Measurements from ENCODE around the gene MAB21L3. TPM values are rescaled to one million over a fixed set of nuclear protein-coding genes. Genes with fewer than 3 reads are reported as not detected.

Gene MAB21L3
- total RNA-seq, 3 donors from 2014 or later: not detected

GRCh38 chr1:116122955-116123757 is 12.0 kb downstream of the MAB21L3 start:
- H3K4me1 Mint-ChIP-seq (ENCODE audit: low read depth): peaks cover 23% of the 10 kb centered on the region
- ATAC-seq (no peak), DNase-seq (no peak)
- H3K27me3 Mint-ChIP-seq (ENCODE audit: low read depth): peaks cover 28% of the 10 kb centered on the region
- H3K4me3 Mint-ChIP-seq: no peak overlapping the region
- H3K9me3 Mint-ChIP-seq: no peaks in the 10 kb centered on the region
- no peaks in the 10 kb centered on the region for H3K36me3 Mint-ChIP-seq (ENCODE audit: insufficient read depth)

DNA sequence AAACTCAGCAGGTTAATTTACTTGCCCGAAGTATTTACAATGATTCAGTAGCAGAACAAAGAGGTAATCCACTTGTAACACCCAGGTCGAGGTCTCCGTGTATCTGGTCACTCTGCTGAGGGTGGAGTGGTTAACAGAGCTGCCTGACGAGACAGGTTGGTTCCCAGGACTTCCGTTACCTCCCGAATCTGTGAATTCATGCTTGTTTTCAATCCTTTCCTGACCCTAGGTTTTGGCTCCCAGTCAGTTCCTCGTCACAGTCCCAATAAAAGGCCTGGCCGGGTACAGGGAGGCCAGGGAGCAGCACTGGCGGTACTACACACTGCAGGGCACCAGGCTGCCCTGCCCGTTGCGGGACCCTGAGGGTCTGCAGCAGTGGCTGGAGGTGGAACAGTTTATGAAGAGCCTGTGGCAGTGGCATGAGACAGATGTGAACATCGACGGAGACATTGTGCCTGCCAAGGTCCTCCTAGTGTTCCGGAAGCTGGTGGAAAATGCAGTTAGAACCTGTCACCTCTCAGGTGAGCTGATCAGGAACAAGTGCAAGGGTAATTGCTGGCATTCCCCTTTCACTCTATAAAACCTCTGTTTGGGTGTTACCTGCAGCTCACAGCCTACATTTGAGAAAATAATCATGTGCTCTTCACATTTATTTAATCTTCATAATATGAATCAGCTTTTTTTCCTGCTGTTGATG is 12.8 kb downstream of the MAB21L3 start:
- Mint-ChIP-seq H3K4me1 (ENCODE audit: low read depth) (peaks cover 32% of the 10 kb centered on the region), H3K9me3 (no peaks in the 10 kb centered on the region), H3K4me3 (no peak overlapping the region), H3K27me3 (ENCODE audit: low read depth) (peaks cover 28% of the 10 kb centered on the region), H3K36me3 (ENCODE audit: insufficient read depth) (no peaks in the 10 kb centered on the region)
- ATAC-seq: no peak
- DNase-seq: no peak

DNA sequence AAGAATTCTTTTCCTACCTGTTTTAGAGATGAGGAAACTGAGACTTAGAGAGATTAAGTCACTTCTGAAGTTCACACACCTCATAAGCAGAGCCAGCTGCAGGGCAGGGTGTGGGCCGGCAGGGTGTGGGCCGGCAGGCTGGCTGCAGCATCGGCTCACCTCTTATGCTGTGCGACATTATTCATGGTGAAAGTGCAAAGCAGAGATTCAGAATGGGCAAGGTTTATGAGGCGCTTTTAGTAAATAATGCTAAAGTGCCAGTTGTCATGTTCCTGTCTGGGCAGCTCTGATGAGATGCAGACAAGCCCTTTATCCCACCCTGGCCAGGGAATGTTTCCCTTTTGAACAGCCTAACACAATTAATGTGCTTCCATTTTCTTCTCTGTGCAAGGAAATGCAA is 14.6 kb downstream of the MAB21L3 start:
- no peak overlapping the region for H3K4me3 Mint-ChIP-seq
- DNase-seq: no peak

DNA sequence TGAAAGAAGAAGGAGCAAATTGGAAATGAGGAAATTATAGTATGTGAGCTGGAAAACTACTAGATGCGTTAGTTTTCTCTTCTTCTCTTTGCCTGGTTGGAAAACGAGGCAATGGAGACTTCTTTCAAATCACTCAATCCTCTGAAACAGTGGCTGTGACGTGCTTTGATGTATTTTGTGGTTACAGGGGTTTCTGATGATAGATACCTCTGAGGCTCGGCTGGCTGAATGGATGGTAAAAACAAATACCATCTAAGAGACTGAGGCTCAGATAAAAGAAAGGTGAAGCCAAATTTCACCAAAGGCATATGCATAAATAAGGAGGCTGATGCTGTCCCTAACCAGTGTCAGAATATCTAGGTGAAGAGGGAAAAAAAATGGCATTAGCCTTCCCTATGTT is 15.1 kb downstream of the MAB21L3 start:
- H3K27me3 Mint-ChIP-seq (ENCODE audit: low read depth): peaks cover 28% of the 10 kb centered on the region
- ATAC-seq (no peak), DNase-seq (no peak)
- peaks cover 36% of the 10 kb centered on the region for H3K4me1 Mint-ChIP-seq (ENCODE audit: low read depth)
- no peaks in the 10 kb centered on the region for H3K36me3 Mint-ChIP-seq (ENCODE audit: insufficient read depth)
- H3K9me3 Mint-ChIP-seq: no peaks in the 10 kb centered on the region
- H3K4me3 Mint-ChIP-seq: no peak overlapping the region

More for the DNA sequence above, 14.6 kb downstream of the MAB21L3 start:
- Mint-ChIP-seq H3K4me1 (ENCODE audit: low read depth) (peaks cover 36% of the 10 kb centered on the region), H3K9me3 (no peaks in the 10 kb centered on the region), H3K36me3 (ENCODE audit: insufficient read depth) (no peaks in the 10 kb centered on the region), H3K27me3 (ENCODE audit: low read depth) (peaks cover 28% of the 10 kb centered on the region)
- no peak for ATAC-seq

DNA sequence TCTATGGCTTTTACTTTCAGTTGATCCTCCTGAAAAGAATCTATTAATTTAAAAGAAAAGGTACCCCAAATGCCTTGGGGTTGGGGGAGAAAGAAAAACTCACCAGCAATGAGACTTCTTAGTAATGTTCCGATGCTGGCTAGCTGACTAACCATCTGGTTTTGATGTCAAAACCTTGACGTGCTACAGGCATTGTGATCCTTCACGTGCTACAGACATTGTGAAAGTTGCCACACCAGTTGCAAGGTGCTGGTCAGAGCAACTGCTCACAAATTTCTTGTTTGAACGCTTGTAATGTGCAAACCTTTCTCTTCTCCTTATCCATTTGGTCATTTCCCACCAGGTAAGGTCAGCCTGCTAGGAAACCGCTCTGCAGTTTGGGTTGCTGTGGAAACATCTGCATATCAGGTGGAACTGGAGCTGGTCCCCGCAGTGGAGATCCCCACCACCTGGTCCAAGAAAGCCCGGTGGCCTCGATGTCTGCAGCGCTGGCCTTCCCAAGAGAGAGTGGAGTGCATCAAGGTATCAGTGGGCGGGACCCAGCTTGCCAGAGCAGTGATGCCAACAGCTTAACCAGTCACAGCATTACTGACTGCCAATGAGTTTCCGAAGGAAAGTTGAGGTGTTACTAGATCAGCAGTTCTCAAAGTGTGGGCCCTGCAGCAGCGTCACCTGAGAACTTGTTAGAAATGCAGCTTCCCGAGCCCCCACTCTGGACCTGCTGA is 16.1 kb downstream of the MAB21L3 start:
- ATAC-seq: peak; percentile 32 to 40
- H3K9me3 Mint-ChIP-seq: no peaks in the 10 kb centered on the region
- H3K4me1 Mint-ChIP-seq (ENCODE audit: low read depth): peaks cover 36% of the 10 kb centered on the region
- H3K4me3 Mint-ChIP-seq: no peak overlapping the region
- peaks cover 26% of the 10 kb centered on the region for H3K27me3 Mint-ChIP-seq (ENCODE audit: low read depth)
- no peak for DNase-seq
- no peaks in the 10 kb centered on the region for H3K36me3 Mint-ChIP-seq (ENCODE audit: insufficient read depth)

GRCh38 chr1:116127848-116128540 is 16.8 kb downstream of the MAB21L3 start:
- H3K4me3 Mint-ChIP-seq: no peak overlapping the region
- H3K4me1 Mint-ChIP-seq (ENCODE audit: low read depth): peaks cover 36% of the 10 kb centered on the region
- no peaks in the 10 kb centered on the region for H3K9me3 Mint-ChIP-seq
- H3K27me3 Mint-ChIP-seq (ENCODE audit: low read depth): peaks cover 22% of the 10 kb centered on the region
- ATAC-seq (peak; percentile 3 to 5), DNase-seq (no peak)
- no peaks in the 10 kb centered on the region for H3K36me3 Mint-ChIP-seq (ENCODE audit: insufficient read depth)

DNA sequence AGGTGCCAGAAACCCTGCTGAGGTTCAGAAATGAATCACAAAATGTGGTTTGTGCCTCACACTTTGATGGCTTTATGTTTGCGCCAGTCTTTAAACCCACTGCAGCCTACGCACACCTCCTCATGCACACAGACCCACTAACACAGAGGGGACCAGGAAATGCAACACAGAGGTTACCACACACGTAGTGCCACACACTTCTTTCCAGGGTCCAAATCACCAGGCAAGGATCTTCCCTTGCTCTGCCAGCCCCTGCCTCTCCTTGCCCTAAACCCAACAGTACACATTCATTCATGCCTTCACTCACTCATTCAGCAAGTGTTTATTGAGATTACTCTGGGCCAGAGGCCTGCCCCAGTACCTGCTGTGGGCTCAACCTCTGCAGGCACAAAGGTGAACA is 17.5 kb downstream of the MAB21L3 start:
- peaks cover 36% of the 10 kb centered on the region for H3K4me1 Mint-ChIP-seq (ENCODE audit: low read depth)
- no peaks in the 10 kb centered on the region for H3K36me3 Mint-ChIP-seq (ENCODE audit: insufficient read depth)
- peak; percentile 88 to 91 for ATAC-seq
- peak; percentile 39 for DNase-seq
- no peaks in the 10 kb centered on the region for H3K9me3 Mint-ChIP-seq
- no peak overlapping the region for H3K4me3 Mint-ChIP-seq
- H3K27me3 Mint-ChIP-seq (ENCODE audit: low read depth): peaks cover 15% of the 10 kb centered on the region

DNA sequence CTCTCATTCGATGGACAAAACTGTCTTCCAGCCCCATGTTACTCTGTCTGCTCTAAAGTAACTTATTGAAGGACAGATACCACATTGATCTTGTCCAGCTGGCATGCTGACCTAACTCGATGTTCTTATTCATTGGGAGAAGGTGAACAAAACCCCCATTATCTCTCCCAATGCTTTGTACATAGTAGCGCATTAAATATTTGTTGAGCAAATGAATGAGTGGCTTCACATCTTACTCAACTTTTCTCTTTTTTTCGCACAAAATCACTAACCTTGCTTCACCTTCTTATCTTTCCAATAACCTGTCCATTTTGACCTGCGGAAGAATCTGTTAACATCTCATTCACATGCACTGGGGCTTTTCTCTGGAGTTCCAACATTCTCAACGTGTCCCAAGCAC is 18.3 kb downstream of the MAB21L3 start:
- H3K9me3 Mint-ChIP-seq: no peaks in the 10 kb centered on the region
- DNase-seq (no peak), ATAC-seq (no peak)
- H3K36me3 Mint-ChIP-seq (ENCODE audit: insufficient read depth): no peaks in the 10 kb centered on the region
- H3K4me3 Mint-ChIP-seq: no peak overlapping the region
- peaks cover 36% of the 10 kb centered on the region for H3K4me1 Mint-ChIP-seq (ENCODE audit: low read depth)
- H3K27me3 Mint-ChIP-seq (ENCODE audit: low read depth): peaks cover 12% of the 10 kb centered on the region

- Mint-ChIP-seq H3K4me1 (ENCODE audit: low read depth) (peaks cover 36% of the 10 kb centered on the region), H3K36me3 (ENCODE audit: insufficient read depth) (no peaks in the 10 kb centered on the region)
- ATAC-seq: no peak
Measured at GRCh38 chr1:116130356-116130755, 19.2 kb downstream of the MAB21L3 start.

GRCh38 chr1:116131170-116131569 is 20.0 kb downstream of the MAB21L3 start:
- ATAC-seq (no peak), DNase-seq (no peak)
- Mint-ChIP-seq H3K36me3 (ENCODE audit: insufficient read depth) (no peaks in the 10 kb centered on the region), H3K9me3 (no peaks in the 10 kb centered on the region), H3K27me3 (ENCODE audit: low read depth) (peaks cover 5% of the 10 kb centered on the region), H3K4me3 (no peak overlapping the region), H3K4me1 (ENCODE audit: low read depth) (peaks cover 30% of the 10 kb centered on the region)

More at GRCh38 chr1:116130356-116130755, 19.2 kb downstream of the MAB21L3 start:
- Mint-ChIP-seq H3K27me3 (ENCODE audit: low read depth) (peaks cover 10% of the 10 kb centered on the region), H3K4me3 (no peak overlapping the region), H3K9me3 (no peaks in the 10 kb centered on the region)
- DNase-seq: no peak

DNA sequence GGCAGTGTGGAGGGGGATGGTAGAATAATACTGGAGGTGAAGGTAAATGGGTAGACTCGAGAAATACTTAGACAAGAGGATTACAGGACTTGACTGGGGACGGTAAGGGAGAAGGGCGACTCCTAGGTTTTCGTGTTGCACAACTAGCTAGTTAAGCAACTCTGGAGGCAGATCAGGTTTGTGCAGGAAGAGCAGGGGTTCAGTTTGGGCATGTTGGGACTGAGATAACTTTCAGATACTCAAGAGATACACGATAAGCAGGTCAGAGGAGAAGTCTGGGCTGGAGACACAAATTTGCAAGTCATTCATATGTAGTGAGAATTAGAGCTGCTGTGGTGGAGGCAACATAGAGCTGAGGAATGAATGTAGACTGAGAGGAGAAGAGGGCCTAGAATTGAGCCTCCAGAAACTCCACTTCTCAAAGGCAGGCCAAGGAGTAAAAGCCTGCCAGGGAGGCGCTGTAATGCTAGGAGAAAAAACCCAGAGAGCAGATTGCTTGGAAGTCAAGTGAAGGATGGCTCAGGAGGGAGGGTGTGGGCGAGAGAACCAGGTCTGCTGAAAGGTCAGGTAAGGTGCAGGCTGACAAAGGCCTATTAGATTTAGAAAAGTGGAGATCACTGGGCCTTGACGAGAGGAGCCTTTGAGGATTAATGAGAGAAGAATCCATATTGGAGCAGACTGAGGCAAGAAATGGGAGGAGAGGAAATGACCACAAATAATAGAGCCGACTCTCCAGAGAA is 20.8 kb downstream of the MAB21L3 start:
- DNase-seq (no peak), ATAC-seq (no peak)
- no peak overlapping the region for H3K4me3 Mint-ChIP-seq
- H3K36me3 Mint-ChIP-seq (ENCODE audit: insufficient read depth): no peaks in the 10 kb centered on the region
- H3K27me3 Mint-ChIP-seq (ENCODE audit: low read depth): no peaks in the 10 kb centered on the region
- H3K4me1 Mint-ChIP-seq (ENCODE audit: low read depth): peaks cover 22% of the 10 kb centered on the region
- no peaks in the 10 kb centered on the region for H3K9me3 Mint-ChIP-seq

DNA sequence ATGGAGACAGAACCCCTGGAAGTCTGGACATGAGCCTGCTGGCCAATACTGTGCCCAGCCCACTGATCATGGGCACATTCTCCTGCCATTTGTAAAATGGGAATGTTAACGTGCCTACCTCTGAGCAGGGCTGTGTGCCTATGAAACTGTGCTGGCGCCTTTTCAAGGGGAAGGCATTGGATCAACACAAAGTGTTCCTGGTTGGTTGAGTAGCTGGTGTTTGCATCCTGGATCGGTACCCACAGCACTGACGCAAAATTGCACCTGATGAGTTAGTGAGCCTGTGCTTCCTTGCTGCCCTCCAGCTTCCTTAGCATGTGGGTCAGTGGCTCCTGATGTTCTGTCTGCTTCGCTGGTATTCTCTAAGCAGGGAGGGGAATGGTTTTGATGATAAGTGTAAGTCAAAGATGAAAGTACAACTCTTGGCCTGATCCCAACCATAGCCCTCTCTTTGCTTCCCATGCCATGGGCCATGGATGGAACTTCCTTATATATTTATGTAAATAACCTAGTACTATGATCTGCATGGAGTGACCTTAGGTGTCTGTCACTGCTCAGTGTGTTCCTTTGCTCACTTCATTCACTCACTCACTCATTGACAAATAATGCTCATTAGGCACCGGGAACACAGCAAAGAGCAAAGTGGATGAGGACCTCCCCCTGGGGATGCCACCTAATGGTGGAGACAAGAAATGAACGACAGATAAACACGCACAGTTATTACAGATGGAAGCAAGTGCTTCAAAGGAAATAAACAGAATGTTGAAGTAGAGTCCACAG is 22.7 kb downstream of the MAB21L3 start:
- DNase-seq (no peak), ATAC-seq (no peak)
- no peak overlapping the region for H3K4me3 Mint-ChIP-seq
- H3K36me3 Mint-ChIP-seq (ENCODE audit: insufficient read depth): no peaks in the 10 kb centered on the region
- peaks cover 7% of the 10 kb centered on the region for H3K4me1 Mint-ChIP-seq (ENCODE audit: low read depth)
- no peaks in the 10 kb centered on the region for H3K27me3 Mint-ChIP-seq (ENCODE audit: low read depth)
- H3K9me3 Mint-ChIP-seq: no peaks in the 10 kb centered on the region

GRCh38 chr1:116134476-116134773 is 23.2 kb downstream of the MAB21L3 start:
- no peak for ATAC-seq
- Mint-ChIP-seq H3K4me1 (ENCODE audit: low read depth) (peaks cover 7% of the 10 kb centered on the region), H3K4me3 (no peak overlapping the region), H3K27me3 (ENCODE audit: low read depth) (no peaks in the 10 kb centered on the region), H3K9me3 (no peaks in the 10 kb centered on the region), H3K36me3 (ENCODE audit: insufficient read depth) (no peaks in the 10 kb centered on the region)
- no peak for DNase-seq

Data from activated T-cell treated with anti-CD3 and anti-CD28 coated beads, Interleukin-2, amount 50 U/mL, for 4 hours (primary cell).